GM12878 (cell line): Measurements from ENCODE around the gene FN1. TPM values are rescaled to one million over a fixed set of nuclear protein-coding genes. Genes with fewer than 3 reads are reported as not detected.

Experiments used
- ATAC-seq: fragments of 200-7000 bp; cut with Tn5 transposase; 3 replicates; pipeline ENCODE4 v1.9.1; 2020; ENCODE audit warnings: mild to moderate bottlenecking, moderate library complexity
- BruUV-seq: library from RNA; stranded (reverse); fragments of 400-500 nt; replicated peaks from 2 replicates; lab custom pipeline; 2021; lab: Mats Ljungman, UMichigan
- CTCF ChIA-PET: fragments of 300-600 bp; sonication (Branson Sonifier 250); formaldehyde crosslinking; extraction: SDS; loops from one replicate; lab custom pipeline; 2021; ENCODE audit warnings: inconsistent platforms; lab: Yijun Ruan, JAX
- POLR2A ChIA-PET: fragments of 350-600 bp; formaldehyde crosslinking; extraction: SDS; loops from one replicate; lab custom pipeline; 2021; ENCODE audit warnings: inconsistent platforms; lab: Charles Lee
- RAD21 ChIA-PET: fragments of 300-600 bp; sonication (Branson Sonifier 250); formaldehyde crosslinking; loops from one replicate; lab custom pipeline; 2023; ENCODE audit warnings: antibody characterized with exemption; ENCODE audit not compliant: unreplicated experiment; lab: Charles Lee
- SMC1A ChIA-PET: fragments of 300-600 bp; sonication (Branson Sonifier 250); formaldehyde crosslinking; loops from one replicate; lab custom pipeline; 2023; ENCODE audit not compliant: unreplicated experiment, uncharacterized antibody; lab: Charles Lee
- DNase-seq: peaks from one replicate; pipeline ENCODE4 v3.0.0-alpha.2; 2011; ENCODE audit warnings: low read depth, low spot score
- FAIRE-seq: peaks from 3 replicates; lab custom pipeline; 2011; peaks lifted over from hg19 to GRCh38; lab: Jason Lieb, UNC
- H2AFZ ChIP-seq: 2 replicates; pipeline ENCODE4 v1.6.0; 2011; ENCODE audit warnings: low read depth, low read length, control low read depth; ENCODE audit not compliant: control insufficient read depth
- H3K27ac ChIP-seq: 2 replicates; pipeline ENCODE4 v1.5.1; 2011; ENCODE audit warnings: control low read depth; ENCODE audit not compliant: control insufficient read depth, insufficient read depth
- H3K27me3 ChIP-seq, 2 experiments: replicated peaks in 1 of 2; 2 replicates each; pipeline versions ENCODE4 v1.6.0 to v1.6.1; 2011; ENCODE audit warnings: low read length in 1 of 2; ENCODE audit not compliant: control insufficient read depth in 2 of 2, insufficient read depth in 2 of 2
- H3K36me3 ChIP-seq, 2 experiments: 2 replicates each; pipeline ENCODE4 v1.5.1; 2011; ENCODE audit warnings: low read length in 1 of 2; ENCODE audit not compliant: control insufficient read depth in 2 of 2, insufficient read depth in 2 of 2
- H3K4me1 ChIP-seq: 2 replicates; pipeline ENCODE4 v1.6.1; 2011; ENCODE audit warnings: mild to moderate bottlenecking, low read length, moderate library complexity, mixed read lengths; ENCODE audit not compliant: control insufficient read depth, insufficient read depth
- H3K4me2 ChIP-seq: 2 replicates; pipeline ENCODE4 v1.6.0; 2011; ENCODE audit warnings: control low read depth; ENCODE audit not compliant: control insufficient read depth, insufficient read depth
- H3K4me3 ChIP-seq: fragments of 200-600 bp; sonication (generic); 2 replicates; pipeline ENCODE4 v1.5.1; 2016
- H3K79me2 ChIP-seq: 2 replicates; pipeline ENCODE4 v1.6.0; 2011; ENCODE audit warnings: low read length; ENCODE audit not compliant: control insufficient read depth, insufficient read depth
- H3K9ac ChIP-seq: 2 replicates; pipeline ENCODE4 v1.8.0; 2011; ENCODE audit warnings: low read length, control low read depth, mixed read lengths; ENCODE audit not compliant: control insufficient read depth, insufficient read depth
- H3K9me3 ChIP-seq: replicated peaks from 3 replicates; pipeline ENCODE4 v1.5.1; 2011; ENCODE audit warnings: mild to moderate bottlenecking, low read length; ENCODE audit not compliant: control insufficient read depth, insufficient read depth
- H4K20me1 ChIP-seq: 2 replicates; pipeline ENCODE4 v1.6.0; 2011; ENCODE audit not compliant: control insufficient read depth, insufficient read depth
- GABPA ChIP-seq: IDR thresholded peaks from 2 replicates; pipeline ENCODE4 v1.6.1; 2014; ENCODE audit warnings: antibody characterized with exemption, low read depth, mild to moderate bottlenecking, inconsistent platforms
- IKZF2 ChIP-seq, 2 experiments: fragments of 450-650 bp; IDR thresholded peaks; 2 replicates each; pipeline ENCODE4 v1.6.1; 2017; ENCODE audit warnings: mild to moderate bottlenecking in 2 of 2, moderate library complexity in 2 of 2
- MYB ChIP-seq: fragments of 150-350 bp; IDR thresholded peaks from 2 replicates; pipeline ENCODE4 v1.6.1; 2014; ENCODE audit warnings: mild to moderate bottlenecking, low read depth, low read length, borderline replicate concordance
- SMAD1 ChIP-seq: fragments of 450-650 bp; IDR thresholded peaks from 2 replicates; pipeline ENCODE4 v1.6.1; 2018; ENCODE audit warnings: mild to moderate bottlenecking, low read depth; ENCODE audit not compliant: partially characterized antibody
- SREBF2 ChIP-seq: IDR thresholded peaks from 2 replicates; pipeline ENCODE4 v1.6.1; 2012; ENCODE audit warnings: mild to moderate bottlenecking, low read length
- TAF1 ChIP-seq: IDR thresholded peaks from 2 replicates; pipeline ENCODE4 v1.6.1; 2011; ENCODE audit warnings: mild to moderate bottlenecking, low read depth, low read length, borderline replicate concordance
- WGBS: methylation state at CpG from one replicate; pipeline ENCODE4 v1.1.6; 2016; ENCODE audit warnings: low lambda C conversion rate; ENCODE audit not compliant: insufficient replicate concordance, insufficient coverage; ENCODE audit errors: missing lambda C conversion rate; 5-methylcytosine and 5-hydroxymethylcytosine counted together
- in situ Hi-C: fragments of 300-500 bp; cut with MboI; formaldehyde crosslinking; loops from 9 replicates; pipeline ENCODE4 v1.14.3; 2018; ENCODE audit warnings: mixed read lengths
- intact Hi-C: fragments of 100-400 bp; cut with micrococcal nuclease; formaldehyde crosslinking; loops from one replicate; pipeline ENCODE4 v1.14.2; 2022; ENCODE audit not compliant: unreplicated experiment
- polyA plus RNA-seq, 11 experiments: library from polyadenylated mRNA; depleted of rRNA in 4 of 11; unstranded in 6 of 11; stranded (reverse) in 5 of 11; fragments of >200 nt; fragmentation: Nextera tagmentation in 4 of 11; fragmentation: Illumina TruSeq in 1 of 11; extraction: Ambion mirVana in 4 of 11; extraction: Trizol in 1 of 11; gene quantifications; 1 replicate in 1 of 11; 2 replicates in 10 of 11; pipeline versions ENCODE4 v1.2.1 to v1.2.3, GENCODE V29; 2011 to 2016; ENCODE audit warnings: inconsistent platforms in 2 of 11, missing spikeins in 2 of 11, low read depth in 1 of 11
- total RNA-seq, 4 experiments: library from RNA; depleted of rRNA in 3 of 4; stranded (reverse); fragments of >200 nt in 3 of 4; fragmentation: Illumina TruSeq in 1 of 4; extraction: Trizol in 1 of 4; gene quantifications; 2 replicates each; pipeline versions ENCODE4 v1.2.1 to v1.2.3, GENCODE V29; 2013 to 2021
- TF ChIP-seq, protein P1 (sequence below): IDR thresholded peaks from 2 replicates; pipeline ENCODE4 v1.6.1; 2011; ENCODE audit warnings: borderline replicate concordance, low read depth, mild to moderate bottlenecking, moderate library complexity, mixed read lengths, low read length; ENCODE audit not compliant: insufficient read depth; ENCODE audit errors: extremely low read length
- TF ChIP-seq, protein P2 (sequence below): fragments of 150-350 bp; IDR thresholded peaks from 2 replicates; pipeline ENCODE4 v1.6.1; 2016; ENCODE audit warnings: low read depth, low read length

FN1 gene
- total and polyA plus RNA-seq, 10 of the 15 experiments (the other 5 are each of a cell fraction or from before 2014, with no cell fraction given), result 0.60 to 9.4 (median 1.5) TPM

DNA sequence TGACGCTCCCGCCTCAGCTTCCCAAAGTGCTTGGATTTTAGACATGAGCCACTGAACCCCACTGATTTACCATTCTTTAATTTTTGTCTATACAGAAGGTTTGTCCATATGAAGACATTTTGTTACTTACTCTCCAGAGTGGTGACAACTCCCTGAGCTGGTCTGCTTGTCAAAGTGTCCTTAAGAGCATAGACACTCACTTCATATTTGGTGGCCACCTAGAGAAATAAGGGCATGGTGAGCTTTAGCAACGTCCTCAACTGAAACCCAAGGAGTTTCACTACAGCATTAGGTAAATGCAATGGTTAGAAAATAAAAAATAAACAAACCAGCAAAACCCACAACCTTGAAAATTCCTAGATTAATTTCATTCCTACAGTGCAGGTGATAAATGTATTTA is 57.8 kb downstream of the FN1 start:
- in situ Hi-C loops, result no loop called here
- H3K27ac ChIP-seq, result no peak overlapping the region
- no peaks in the 10 kb centered on the region; a peak in 1 of 4 replicates for H3K36me3 ChIP-seq
- no peak overlapping the region for H2AFZ ChIP-seq
- H3K27me3 ChIP-seq, result no peaks in the 10 kb centered on the region
- DNase-seq, result no peak
- SMC1A ChIA-PET, result no interaction called here
- WGBS, result 96% methylated on average over 3 of the region's 3 CpGs
- no peak for ATAC-seq
- no peaks in the 10 kb centered on the region; the same call in 1 of the 3 replicates for H3K9me3 ChIP-seq
- RAD21 ChIA-PET, result no interaction called here
- BruUV-seq, result no TSS peak
- no peaks in the 10 kb centered on the region for H3K79me2 ChIP-seq
- no peaks in the 10 kb centered on the region for H4K20me1 ChIP-seq
- POLR2A ChIA-PET, result no interaction called here
- H3K4me3 ChIP-seq, result no peak overlapping the region
- no peak for FAIRE-seq
- no peaks in the 10 kb centered on the region for H3K4me1 ChIP-seq
- intact Hi-C loops, result no loop called here
- H3K9ac ChIP-seq, result no peak overlapping the region
- H3K4me2 ChIP-seq, result no peak overlapping the region
- TF ChIP-seq MYB, result no peak
- TF ChIP-seq SMAD1, result no peak
- TF ChIP-seq GABPA, result no peak
- TF ChIP-seq, protein P1, sequence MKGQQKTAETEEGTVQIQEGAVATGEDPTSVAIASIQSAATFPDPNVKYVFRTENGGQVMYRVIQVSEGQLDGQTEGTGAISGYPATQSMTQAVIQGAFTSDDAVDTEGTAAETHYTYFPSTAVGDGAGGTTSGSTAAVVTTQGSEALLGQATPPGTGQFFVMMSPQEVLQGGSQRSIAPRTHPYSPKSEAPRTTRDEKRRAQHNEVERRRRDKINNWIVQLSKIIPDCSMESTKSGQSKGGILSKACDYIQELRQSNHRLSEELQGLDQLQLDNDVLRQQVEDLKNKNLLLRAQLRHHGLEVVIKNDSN, result no peak
- TF ChIP-seq IKZF2 (IDR thresholded peaks at IDR 0.05), result no peak
- CTCF ChIA-PET, result interaction anchor here (0.5 to 1.6 kb wide), 4 partner anchors 10 to 33 kb away, joined by 3 to 4 read pairs (median 3); no protein-coding TSS in a partner anchor

DNA sequence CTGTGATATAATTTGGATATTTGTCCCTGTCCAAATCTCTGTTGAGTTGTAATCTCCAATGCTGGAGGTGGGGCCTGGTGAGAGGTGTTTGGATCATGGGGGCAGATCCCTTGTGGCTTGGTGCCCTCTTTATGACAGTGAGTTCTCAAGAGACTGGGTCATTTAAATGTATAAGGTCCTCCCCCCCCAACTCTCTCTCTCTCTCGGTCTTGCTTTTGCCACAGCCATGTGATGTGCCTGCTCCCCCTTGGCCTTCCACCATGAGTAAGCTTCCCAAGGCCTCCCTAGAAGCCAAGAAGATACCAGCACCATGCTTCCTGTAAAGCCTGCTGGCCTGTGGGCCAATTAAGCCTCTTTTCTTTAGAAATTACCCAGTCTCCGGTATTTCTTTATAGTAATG is 58.6 kb downstream of the FN1 start:
- POLR2A ChIA-PET, result interaction anchor here (0.6 kb wide), 1 partner anchor 35 kb away, joined by 3 read pairs; no protein-coding TSS in a partner anchor
- SMC1A ChIA-PET, result interaction anchor here (1.5 kb wide), 1 partner anchor 15 kb away, joined by 5 read pairs; no protein-coding TSS in a partner anchor
- no peak overlapping the region for H3K4me3 ChIP-seq
- H3K9me3 ChIP-seq, result no peaks in the 10 kb centered on the region; the same call in 1 of the 3 replicates
- 100% methylated on average over 2 of the region's 2 CpGs for WGBS
- no peaks in the 10 kb centered on the region for H3K27me3 ChIP-seq
- no TSS peak for BruUV-seq
- FAIRE-seq (no peak), DNase-seq (no peak), ATAC-seq (no peak)
- H3K27ac ChIP-seq, result no peak overlapping the region
- no peak overlapping the region for H2AFZ ChIP-seq
- RAD21 ChIA-PET, result no interaction called here
- H3K4me1 ChIP-seq, result no peaks in the 10 kb centered on the region
- no peak for TF ChIP-seq TAF1
- TF ChIP-seq, protein P2, sequence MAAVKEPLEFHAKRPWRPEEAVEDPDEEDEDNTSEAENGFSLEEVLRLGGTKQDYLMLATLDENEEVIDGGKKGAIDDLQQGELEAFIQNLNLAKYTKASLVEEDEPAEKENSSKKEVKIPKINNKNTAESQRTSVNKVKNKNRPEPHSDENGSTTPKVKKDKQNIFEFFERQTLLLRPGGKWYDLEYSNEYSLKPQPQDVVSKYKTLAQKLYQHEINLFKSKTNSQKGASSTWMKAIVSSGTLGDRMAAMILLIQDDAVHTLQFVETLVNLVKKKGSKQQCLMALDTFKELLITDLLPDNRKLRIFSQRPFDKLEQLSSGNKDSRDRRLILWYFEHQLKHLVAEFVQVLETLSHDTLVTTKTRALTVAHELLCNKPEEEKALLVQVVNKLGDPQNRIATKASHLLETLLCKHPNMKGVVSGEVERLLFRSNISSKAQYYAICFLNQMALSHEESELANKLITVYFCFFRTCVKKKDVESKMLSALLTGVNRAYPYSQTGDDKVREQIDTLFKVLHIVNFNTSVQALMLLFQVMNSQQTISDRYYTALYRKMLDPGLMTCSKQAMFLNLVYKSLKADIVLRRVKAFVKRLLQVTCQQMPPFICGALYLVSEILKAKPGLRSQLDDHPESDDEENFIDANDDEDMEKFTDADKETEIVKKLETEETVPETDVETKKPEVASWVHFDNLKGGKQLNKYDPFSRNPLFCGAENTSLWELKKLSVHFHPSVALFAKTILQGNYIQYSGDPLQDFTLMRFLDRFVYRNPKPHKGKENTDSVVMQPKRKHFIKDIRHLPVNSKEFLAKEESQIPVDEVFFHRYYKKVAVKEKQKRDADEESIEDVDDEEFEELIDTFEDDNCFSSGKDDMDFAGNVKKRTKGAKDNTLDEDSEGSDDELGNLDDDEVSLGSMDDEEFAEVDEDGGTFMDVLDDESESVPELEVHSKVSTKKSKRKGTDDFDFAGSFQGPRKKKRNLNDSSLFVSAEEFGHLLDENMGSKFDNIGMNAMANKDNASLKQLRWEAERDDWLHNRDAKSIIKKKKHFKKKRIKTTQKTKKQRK, result no peak
- TF ChIP-seq SREBF2, result no peak
- H3K9ac ChIP-seq, result no peak overlapping the region
- no peaks in the 10 kb centered on the region for H3K79me2 ChIP-seq
- no peak overlapping the region for H3K4me2 ChIP-seq
- intact Hi-C loops, result no loop called here
- CTCF ChIA-PET, result interaction anchor here (1.6 kb wide), 1 partner anchor 9 kb away, joined by 4 read pairs; no protein-coding TSS in a partner anchor
- no peaks in the 10 kb centered on the region for H4K20me1 ChIP-seq
- in situ Hi-C loops, result no loop called here
- no peaks in the 10 kb centered on the region; a peak in 1 of 4 replicates for H3K36me3 ChIP-seq
